ENCODE results near the gene PCDHA1. TPM values are rescaled to one million over a fixed set of nuclear protein-coding genes. Genes with fewer than 3 reads are reported as not detected.

PCDHA1 gene
- total RNA-seq, 1 donor from 2014 or later = not detected

- Mint-ChIP-seq H3K36me3 (ENCODE audit: insufficient read depth) (peaks cover 2% of the 10 kb centered on the region), H3K9me3 (ENCODE audit: low read depth) (no peaks in the 10 kb centered on the region), H3K27me3 (no peaks in the 10 kb centered on the region), H3K27ac (no peak overlapping the region), H3K4me1 (ENCODE audit: low read depth) (no peaks in the 10 kb centered on the region), H3K4me3 (ENCODE audit: low read depth) (no peak overlapping the region)
- TF ChIP-seq CTCF (IDR thresholded peaks at IDR 0.05; ENCODE audit: unreplicated experiment) = no peak
- DNase-seq (ENCODE audit: low spot score, unreplicated experiment) = no peak
Observed at GRCh38 chr5:140934964-140935606, 149.1 kb downstream of the PCDHA1 start.

- Mint-ChIP-seq H3K9me3 (ENCODE audit: low read depth) (peaks cover 26% of the 10 kb centered on the region), H3K27me3 (no peaks in the 10 kb centered on the region), H3K4me1 (ENCODE audit: low read depth) (peaks cover under 1% of the 10 kb centered on the region), H3K4me3 (ENCODE audit: low read depth) (no peak overlapping the region), H3K36me3 (ENCODE audit: insufficient read depth) (peaks cover 12% of the 10 kb centered on the region), H3K27ac (no peak overlapping the region)
- no peak for DNase-seq (ENCODE audit: low spot score, unreplicated experiment)
- no peak for TF ChIP-seq CTCF (IDR thresholded peaks at IDR 0.05; ENCODE audit: unreplicated experiment)
Observed at GRCh38 chr5:140946578-140946977, 160.6 kb downstream of the PCDHA1 start.

GRCh38 chr5:140951636-140952035 is 165.7 kb downstream of the PCDHA1 start:
- Mint-ChIP-seq H3K27ac (peak overlapping the region; percentile 9), H3K36me3 (ENCODE audit: insufficient read depth) (peaks cover 8% of the 10 kb centered on the region), H3K27me3 (no peaks in the 10 kb centered on the region), H3K9me3 (ENCODE audit: low read depth) (peaks cover 14% of the 10 kb centered on the region), H3K4me3 (ENCODE audit: low read depth) (no peak overlapping the region), H3K4me1 (ENCODE audit: low read depth) (peaks cover 2% of the 10 kb centered on the region)
- no peak for TF ChIP-seq CTCF (IDR thresholded peaks at IDR 0.05; ENCODE audit: unreplicated experiment)
- DNase-seq (ENCODE audit: low spot score, unreplicated experiment) = no peak

- peaks cover 2% of the 10 kb centered on the region for H3K4me1 Mint-ChIP-seq (ENCODE audit: low read depth)
- H3K36me3 Mint-ChIP-seq (ENCODE audit: insufficient read depth) = peaks cover 8% of the 10 kb centered on the region
- H3K9me3 Mint-ChIP-seq (ENCODE audit: low read depth) = peaks cover 13% of the 10 kb centered on the region
- no peak for DNase-seq (ENCODE audit: low spot score, unreplicated experiment)
- H3K27me3 Mint-ChIP-seq = no peaks in the 10 kb centered on the region
- no peak for TF ChIP-seq CTCF (IDR thresholded peaks at IDR 0.05; ENCODE audit: unreplicated experiment)
- no peak overlapping the region for H3K27ac Mint-ChIP-seq
- H3K4me3 Mint-ChIP-seq (ENCODE audit: low read depth) = no peak overlapping the region
Observed at GRCh38 chr5:140953234-140953633, 167.3 kb downstream of the PCDHA1 start.

GRCh38 chr5:140962190-140962589 is 176.2 kb downstream of the PCDHA1 start:
- Mint-ChIP-seq H3K27ac (no peak overlapping the region), H3K4me1 (ENCODE audit: low read depth) (peaks cover 5% of the 10 kb centered on the region), H3K9me3 (ENCODE audit: low read depth) (no peaks in the 10 kb centered on the region), H3K27me3 (peaks cover 24% of the 10 kb centered on the region), H3K36me3 (ENCODE audit: insufficient read depth) (no peaks in the 10 kb centered on the region), H3K4me3 (ENCODE audit: low read depth) (no peak overlapping the region)
- no peak for TF ChIP-seq CTCF (IDR thresholded peaks at IDR 0.05; ENCODE audit: unreplicated experiment)
- DNase-seq (ENCODE audit: low spot score, unreplicated experiment) = no peak
